Uterus (tissue), 4 donors: ENCODE measurements around the gene AKT1. TPM values are rescaled to one million over a fixed set of nuclear protein-coding genes. Genes with fewer than 3 reads are reported as not detected.

ENCODE experiments used
- DNase-seq, 2 donors: peaks; one replicate each; pipeline ENCODE4 v3.0.0-alpha.2; 2019 to 2020
- H3K27ac ChIP-seq, 2 donors: fragments of 200-600 bp; sonication (generic); 1 replicate in 1 of 2; 2 replicates in 1 of 2; pipeline ENCODE4 v1.5.1; 2016 to 2018
- H3K27me3 ChIP-seq, 2 donors: fragments of 200-600 bp; sonication (generic); one replicate each; pipeline ENCODE4 v1.5.1; 2018 to 2019; ENCODE audit warnings: control low read depth in 1 of 2
- H3K36me3 ChIP-seq, 2 donors: fragments of 200-600 bp; sonication (generic); one replicate each; pipeline ENCODE4 v1.5.1; 2019; ENCODE audit warnings: control low read depth in 1 of 2
- H3K4me1 ChIP-seq, 2 donors: fragments of 200-600 bp; sonication (generic); one replicate each; pipeline ENCODE4 v1.5.1; 2018 to 2019; ENCODE audit warnings: control low read depth in 1 of 2
- H3K4me3 ChIP-seq, 2 donors: fragments of 200-600 bp; sonication (generic); 1 replicate in 1 of 2; 2 replicates in 1 of 2; pipeline ENCODE4 v1.5.1; 2018 to 2019; ENCODE audit warnings: mild to moderate bottlenecking in 1 of 2
- H3K9me3 ChIP-seq, 2 donors: fragments of 200-600 bp; sonication (generic); one replicate each; pipeline ENCODE4 v1.5.1; 2019; ENCODE audit warnings: control low read depth in 1 of 2
- CTCF ChIP-seq, 4 experiments: fragments of 200-600 bp in 2 of 4; fragments of 450-650 bp in 2 of 4; sonication (generic) in 2 of 4; IDR thresholded peaks; one replicate each; pipeline ENCODE4 v1.5.1; 2016 to 2019; ENCODE audit warnings: antibody characterized with exemption in 4 of 4, mild to moderate bottlenecking in 2 of 4, moderate library complexity in 1 of 4
- POLR2A ChIP-seq, 2 donors: fragments of 450-650 bp; IDR thresholded peaks; one replicate each; pipeline ENCODE4 v1.6.1; 2016; ENCODE audit warnings: antibody characterized with exemption in 2 of 2, mild to moderate bottlenecking in 1 of 2, moderate library complexity in 1 of 2
- intact Hi-C: fragments of 100-400 bp; cut with DNase I; formaldehyde crosslinking; loops from one replicate; pipeline ENCODE4 v1.15.1; 2023; ENCODE audit warnings: low total_unique reads
- total RNA-seq, 4 donors: library from RNA; depleted of rRNA in 3 of 4; stranded (reverse); fragments of >200 nt in 3 of 4; gene quantifications; one replicate each; pipeline versions ENCODE4 v1.1.0 to v1.2.4, GENCODE V29; 2014 to 2023
- donor health status: DM: yes; HTN: yes; CAD: no.

Gene AKT1
- total RNA-seq, 4 donors from 2014 or later, result 42.9 to 121 (median 101) TPM

GRCh38 chr14:104778694-104779331, 16.7 kb downstream of the AKT1 start:
- Histone ChIP-seq H3K27me3 (no peaks in the 10 kb centered on the region), H3K9me3 (no peaks in the 10 kb centered on the region), H3K36me3 (no peaks in the 10 kb centered on the region), H3K27ac (no peak overlapping the region), H3K4me3 (no peak overlapping the region), H3K4me1 (no peaks in the 10 kb centered on the region)
- TF ChIP-seq CTCF (IDR thresholded peaks at IDR 0.05) (no peak), POLR2A (IDR thresholded peaks at IDR 0.05) (no peak)
- DNase-seq, result no peak
- intact Hi-C loops, result no loop called here

- H3K4me3 ChIP-seq, result no peak overlapping the region
- no peaks in the 10 kb centered on the region for H3K36me3 ChIP-seq
- H3K27me3 ChIP-seq, result no peaks in the 10 kb centered on the region
- H3K4me1 ChIP-seq, result no peaks in the 10 kb centered on the region
- H3K27ac ChIP-seq, result no peak overlapping the region
- intact Hi-C loops, result no loop called here
- no peak for DNase-seq
- H3K9me3 ChIP-seq, result no peaks in the 10 kb centered on the region
- no peak for TF ChIP-seq CTCF (IDR thresholded peaks at IDR 0.05)
- TF ChIP-seq POLR2A (IDR thresholded peaks at IDR 0.05), result no peak
These were observed 17.7 kb downstream of the AKT1 start for GRCh38 chr14:104777808-104778249.

- H3K27ac ChIP-seq, result no peak overlapping the region
- H3K9me3 ChIP-seq, result no peaks in the 10 kb centered on the region
- no peaks in the 10 kb centered on the region for H3K36me3 ChIP-seq
- no peak overlapping the region for H3K4me3 ChIP-seq
- intact Hi-C loops, result no loop called here
- DNase-seq, result no peak
- no peaks in the 10 kb centered on the region for H3K4me1 ChIP-seq
- no peaks in the 10 kb centered on the region for H3K27me3 ChIP-seq
- TF ChIP-seq POLR2A (IDR thresholded peaks at IDR 0.05) (no peak), CTCF (IDR thresholded peaks at IDR 0.05) (no peak)
These were observed 18.4 kb downstream of the AKT1 start for GRCh38 chr14:104776961-104777807.

- Histone ChIP-seq H3K27ac (no peak overlapping the region), H3K4me3 (no peak overlapping the region), H3K36me3 (no peaks in the 10 kb centered on the region)
These were observed 19.1 kb downstream of the AKT1 start for GRCh38 chr14:104776481-104776880.

More at GRCh38 chr14:104776481-104776880, 19.1 kb downstream of the AKT1 start:
- Histone ChIP-seq H3K27me3 (no peaks in the 10 kb centered on the region), H3K4me1 (no peaks in the 10 kb centered on the region), H3K9me3 (no peaks in the 10 kb centered on the region)
- TF ChIP-seq POLR2A (IDR thresholded peaks at IDR 0.05), result no peak
- no peak for TF ChIP-seq CTCF (IDR thresholded peaks at IDR 0.05)
- no peak for DNase-seq
- intact Hi-C loops, result no loop called here
